Loucy (cell line): ENCODE data around the gene FICD.

Source experiments
- H2AFZ ChIP-seq: fragments of 200-600 bp; sonication (generic); 2 replicates; pipeline ENCODE4 v1.6.0; 2016; ENCODE audit warnings: antibody characterized with exemption, mild to moderate bottlenecking, low read length, moderate library complexity
- H3F3A ChIP-seq: fragments of 200-600 bp; 2 replicates; pipeline ENCODE4 v1.6.0; 2016; ENCODE audit warnings: antibody characterized with exemption, low read depth, mild to moderate bottlenecking
- H3K27me3 ChIP-seq: fragments of 200-600 bp; sonication (generic); 2 replicates; pipeline ENCODE4 v1.6.1; 2014; ENCODE audit warnings: low read length, mild to moderate bottlenecking; ENCODE audit not compliant: insufficient read depth, poor library complexity, severe bottlenecking
- H3K36me3 ChIP-seq: fragments of 200-600 bp; sonication (generic); 2 replicates; pipeline ENCODE4 v1.6.1; 2016; ENCODE audit warnings: low read length; ENCODE audit not compliant: insufficient read depth
- H3K4me1 ChIP-seq: fragments of 200-600 bp; sonication (generic); 2 replicates; pipeline ENCODE4 v1.5.1; 2014; ENCODE audit warnings: low read length, mild to moderate bottlenecking; ENCODE audit not compliant: insufficient read depth, poor library complexity, severe bottlenecking
- H3K4me2 ChIP-seq: fragments of 200-600 bp; sonication (generic); 2 replicates; pipeline ENCODE4 v1.6.0; 2014; ENCODE audit warnings: antibody characterized with exemption, low read length, low read depth, mild to moderate bottlenecking; ENCODE audit not compliant: poor library complexity, severe bottlenecking
- H3K4me3 ChIP-seq: fragments of 200-600 bp; sonication (generic); 2 replicates; pipeline ENCODE4 v1.5.1; 2014; ENCODE audit warnings: low read length, mild to moderate bottlenecking, mixed read lengths; ENCODE audit not compliant: poor library complexity, severe bottlenecking
- H3K79me2 ChIP-seq: fragments of 200-600 bp; sonication (generic); 2 replicates; pipeline ENCODE4 v1.6.1; 2014; ENCODE audit warnings: low read length; ENCODE audit not compliant: insufficient read depth
- H3K9ac ChIP-seq: fragments of 200-600 bp; sonication (generic); 2 replicates; pipeline ENCODE4 v1.6.0; 2014; ENCODE audit warnings: mild to moderate bottlenecking, low read depth, low read length, moderate library complexity; ENCODE audit not compliant: poor library complexity, severe bottlenecking
- H3K9me2 ChIP-seq: fragments of 200-600 bp; sonication (generic); replicated peaks from 2 replicates; pipeline ENCODE4 v1.6.1; 2016; ENCODE audit warnings: low read depth, low read length, mixed read lengths
- H3K9me3 ChIP-seq: fragments of 200-600 bp; sonication (generic); 2 replicates; pipeline ENCODE4 v1.6.1; 2014; ENCODE audit warnings: mild to moderate bottlenecking, antibody characterized with exemption, low read length, low read depth; ENCODE audit not compliant: insufficient read depth
- H4K20me1 ChIP-seq: fragments of 200-600 bp; sonication (generic); 2 replicates; pipeline ENCODE4 v1.6.0; 2014; ENCODE audit warnings: antibody characterized with exemption, low read length, mild to moderate bottlenecking; ENCODE audit not compliant: insufficient read depth, poor library complexity, severe bottlenecking
- CTCF ChIP-seq: fragments of 200-600 bp; sonication (generic); conservative IDR thresholded peaks from 2 replicates; pipeline ENCODE4 v1.5.1; 2014; ENCODE audit warnings: mild to moderate bottlenecking, antibody characterized with exemption, low read length
- EZH2phosphoT487 ChIP-seq: fragments of 200-600 bp; IDR thresholded peaks from 2 replicates; pipeline ENCODE4 v1.6.1; 2018; ENCODE audit warnings: antibody characterized with exemption, mild to moderate bottlenecking, moderate library complexity, borderline replicate concordance

FICD gene

GRCh38 chr12:108542320-108542719 is 27.2 kb downstream of the FICD start:
- Histone ChIP-seq H3K4me3 (no peak overlapping the region), H3K4me1 (no peaks in the 10 kb centered on the region), H2AFZ (no peak overlapping the region), H3K27me3 (no peaks in the 10 kb centered on the region), H3K9me3 (no peaks in the 10 kb centered on the region), H3K79me2 (peaks cover 33% of the 10 kb centered on the region), H3K9me2 (no peaks in the 10 kb centered on the region), H3K36me3 (peaks cover 79% of the 10 kb centered on the region), H3K4me2 (no peak overlapping the region), H3K9ac (no peak overlapping the region), H4K20me1 (peaks cover 28% of the 10 kb centered on the region), H3F3A (no peaks in the 10 kb centered on the region)
- no peak for TF ChIP-seq EZH2phosphoT487
- TF ChIP-seq CTCF, result no peak

- Histone ChIP-seq H3K79me2 (peaks cover 32% of the 10 kb centered on the region), H3K4me2 (no peak overlapping the region)
These were observed 28.6 kb downstream of the FICD start for GRCh38 chr12:108543652-108544051.

GRCh38 chr12:108547686-108548085 is 32.6 kb downstream of the FICD start:
- Histone ChIP-seq H3K9ac (no peak overlapping the region), H3K4me2 (no peak overlapping the region)

More at GRCh38 chr12:108543652-108544051, 28.6 kb downstream of the FICD start:
- peaks cover 37% of the 10 kb centered on the region for H4K20me1 ChIP-seq
- no peaks in the 10 kb centered on the region for H3K9me3 ChIP-seq
- TF ChIP-seq EZH2phosphoT487, result no peak
- TF ChIP-seq CTCF, result no peak
- no peaks in the 10 kb centered on the region for H3K9me2 ChIP-seq
- H3K36me3 ChIP-seq, result peaks cover 79% of the 10 kb centered on the region
- H3K9ac ChIP-seq, result no peak overlapping the region
- no peaks in the 10 kb centered on the region for H3K4me1 ChIP-seq
- no peaks in the 10 kb centered on the region for H3F3A ChIP-seq
- no peak overlapping the region for H2AFZ ChIP-seq
- H3K27me3 ChIP-seq, result no peaks in the 10 kb centered on the region
- no peak overlapping the region for H3K4me3 ChIP-seq

More at GRCh38 chr12:108547686-108548085, 32.6 kb downstream of the FICD start:
- TF ChIP-seq CTCF, result no peak
- no peak for TF ChIP-seq EZH2phosphoT487
- Histone ChIP-seq H3K27me3 (no peaks in the 10 kb centered on the region), H3K4me3 (no peak overlapping the region), H3K9me2 (no peaks in the 10 kb centered on the region), H2AFZ (no peak overlapping the region), H4K20me1 (peaks cover 46% of the 10 kb centered on the region), H3F3A (no peaks in the 10 kb centered on the region), H3K9me3 (no peaks in the 10 kb centered on the region), H3K79me2 (peaks cover 46% of the 10 kb centered on the region), H3K36me3 (peaks cover 64% of the 10 kb centered on the region), H3K4me1 (peaks cover 17% of the 10 kb centered on the region)
